Mononuclear cell (primary cell): Measurements from ENCODE around the gene EYS. TPM values are rescaled to one million over a fixed set of nuclear protein-coding genes. Genes with fewer than 3 reads are reported as not detected.
"Not testable (repeated sequence)": the region's sequence is repeated elsewhere in the genome, so short reads cannot be mapped to it uniquely, and the experiment has no call there.

Experiments used
- H3K27me3 ChIP-seq: 2 replicates; pipeline ENCODE4 v1.6.0; 2011; ENCODE audit warnings: low read length, control low read depth; ENCODE audit not compliant: insufficient read depth
- H3K4me1 ChIP-seq: 2 replicates; pipeline ENCODE4 v1.5.1; 2011; ENCODE audit warnings: mild to moderate bottlenecking, low read length, control low read depth; ENCODE audit not compliant: insufficient read depth
- H3K4me3 ChIP-seq: 2 replicates; pipeline ENCODE4 v1.5.1; 2011; ENCODE audit warnings: mild to moderate bottlenecking, low read length, moderate library complexity
- H3K9me3 ChIP-seq: 2 replicates; pipeline ENCODE4 v1.5.1; 2011; ENCODE audit warnings: low read depth, mild to moderate bottlenecking, control low read depth, low read length
- total RNA-seq: library from RNA; depleted of rRNA; stranded (reverse); fragments of >200 nt; gene quantifications from one replicate; pipeline ENCODE4 v1.2.3, GENCODE V29; 2012

EYS gene
- total RNA-seq, 1 donor, result under 0.01 TPM

DNA sequence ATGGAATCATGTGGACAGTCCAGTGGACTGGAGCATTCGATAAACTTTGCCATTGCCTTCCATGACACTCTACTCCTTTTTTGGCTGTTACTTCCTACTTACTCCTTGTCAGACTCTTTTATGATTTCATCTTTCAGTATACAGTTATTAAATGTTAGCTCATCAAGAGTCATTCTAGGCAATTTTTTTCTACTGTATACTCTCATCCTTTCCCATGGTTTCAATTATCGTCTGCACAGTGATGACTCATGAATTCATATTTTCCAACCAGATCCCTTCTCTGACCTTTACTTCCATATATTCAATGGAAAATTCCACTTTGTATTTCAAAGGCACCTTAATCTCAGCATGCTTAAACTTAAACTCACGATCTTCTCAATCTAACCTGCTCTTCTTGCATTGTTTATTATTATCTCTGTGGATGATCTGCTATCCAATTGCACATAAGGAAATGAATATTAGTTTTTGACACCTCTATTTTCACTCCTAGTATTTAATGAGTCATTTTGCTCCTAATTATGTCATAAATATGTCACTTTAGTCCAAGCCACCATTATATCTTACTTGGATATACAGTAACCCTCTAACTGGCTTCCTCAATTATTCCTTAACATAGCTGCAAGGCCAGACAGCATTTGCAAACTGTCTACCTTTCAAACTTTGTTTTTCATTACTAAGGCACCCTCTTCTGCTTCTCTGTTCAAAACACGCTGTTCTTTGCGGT lies 1643.9 kb downstream of the EYS start:
- H3K4me1 ChIP-seq, result no peaks in the 10 kb centered on the region
- H3K4me3 ChIP-seq, result no peak overlapping the region
- H3K27me3 ChIP-seq, result no peaks in the 10 kb centered on the region

DNA sequence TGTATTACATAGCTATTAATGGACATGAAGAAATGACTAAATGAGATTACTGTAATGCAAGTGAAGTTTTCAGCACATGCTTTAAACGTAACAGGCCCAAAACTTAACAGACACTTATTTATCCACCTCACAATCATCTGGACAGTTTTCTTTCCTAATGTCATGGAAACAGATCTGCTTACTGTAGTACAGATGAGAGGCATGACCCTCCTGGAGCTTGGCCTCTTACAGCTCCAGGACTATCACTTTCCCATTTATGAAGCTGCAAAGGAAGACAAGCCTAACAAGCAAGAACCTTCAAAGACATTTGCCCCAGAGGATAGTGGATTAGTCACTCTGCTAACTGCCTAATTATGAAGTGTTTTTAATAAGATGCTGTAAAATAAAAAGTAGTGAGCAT lies 1652.2 kb downstream of the EYS start:
- Histone ChIP-seq H3K4me1 (no peaks in the 10 kb centered on the region), H3K27me3 (no peaks in the 10 kb centered on the region), H3K4me3 (no peak overlapping the region), H3K9me3 (no peaks in the 10 kb centered on the region)

More for the DNA sequence above, 1643.9 kb downstream of the EYS start:
- no peaks in the 10 kb centered on the region for H3K9me3 ChIP-seq

DNA sequence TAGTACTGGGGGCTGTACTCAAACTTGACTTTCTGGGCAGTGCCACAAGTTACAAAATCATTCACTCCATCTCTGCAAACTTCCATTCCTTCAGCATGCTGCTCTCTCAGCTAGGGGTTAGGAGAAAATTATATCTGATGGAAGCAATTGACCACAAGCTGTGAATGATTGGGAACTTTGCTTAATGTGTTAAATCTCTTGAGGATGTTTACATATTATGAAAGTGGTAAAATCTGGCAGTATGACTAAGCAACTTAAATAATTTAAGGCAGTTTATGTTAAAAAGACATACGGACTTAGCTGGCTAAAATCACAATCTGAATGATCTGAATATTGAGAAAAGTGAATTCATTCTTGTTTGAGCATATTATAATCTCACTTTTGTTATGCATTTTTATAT lies 1656.4 kb downstream of the EYS start:
- H3K9me3 ChIP-seq, result no peaks in the 10 kb centered on the region
- no peaks in the 10 kb centered on the region for H3K4me1 ChIP-seq
- H3K27me3 ChIP-seq, result no peaks in the 10 kb centered on the region
- no peak overlapping the region for H3K4me3 ChIP-seq

DNA sequence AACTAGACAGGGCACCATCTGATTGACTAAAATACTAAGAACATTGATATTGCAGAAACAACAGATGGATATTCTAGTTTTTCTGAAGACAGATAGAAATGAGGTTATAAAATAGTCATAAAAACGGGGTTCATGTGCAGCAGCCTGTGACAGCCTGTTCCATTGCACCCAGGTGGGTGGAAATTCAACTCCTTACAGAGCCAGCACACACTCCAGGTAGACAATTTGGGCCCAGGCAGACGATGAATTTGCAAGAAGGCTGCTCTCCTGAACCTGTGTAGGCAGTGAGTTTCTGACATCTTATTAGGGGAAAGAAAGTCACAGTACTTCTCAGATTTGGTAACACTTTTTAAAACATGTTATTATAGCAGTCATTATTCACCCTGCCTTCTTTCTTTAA lies 1657.3 kb downstream of the EYS start:
- H3K4me3 ChIP-seq, result no peak overlapping the region
- H3K9me3 ChIP-seq, result no peaks in the 10 kb centered on the region
- H3K4me1 ChIP-seq, result no peaks in the 10 kb centered on the region
- H3K27me3 ChIP-seq, result no peaks in the 10 kb centered on the region

DNA sequence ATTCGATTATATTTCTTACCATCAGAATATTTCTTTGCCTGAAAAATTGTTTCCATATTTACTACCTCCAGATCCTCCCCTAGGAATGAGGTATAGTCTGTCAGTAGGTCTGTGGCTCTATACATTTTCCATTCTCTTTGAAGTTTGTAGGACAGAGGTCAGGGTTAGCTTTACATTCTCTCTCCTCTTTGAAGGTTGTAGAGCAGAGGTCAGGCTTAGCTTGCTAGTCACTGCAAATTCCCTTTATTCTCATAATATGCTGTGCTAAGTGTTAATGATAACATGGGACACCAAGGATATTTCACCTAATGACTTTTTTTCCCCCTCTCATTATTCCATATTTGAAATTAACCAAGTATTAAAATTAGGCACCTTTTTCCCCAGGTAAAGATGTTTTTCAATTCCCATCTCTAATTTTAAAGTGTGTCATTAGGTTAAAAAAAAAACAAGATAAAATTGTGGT lies 1660.2 kb downstream of the EYS start:
- no peaks in the 10 kb centered on the region for H3K27me3 ChIP-seq
- no peaks in the 10 kb centered on the region for H3K4me1 ChIP-seq
- H3K9me3 ChIP-seq, result no peaks in the 10 kb centered on the region
- H3K4me3 ChIP-seq, result no peak overlapping the region

DNA sequence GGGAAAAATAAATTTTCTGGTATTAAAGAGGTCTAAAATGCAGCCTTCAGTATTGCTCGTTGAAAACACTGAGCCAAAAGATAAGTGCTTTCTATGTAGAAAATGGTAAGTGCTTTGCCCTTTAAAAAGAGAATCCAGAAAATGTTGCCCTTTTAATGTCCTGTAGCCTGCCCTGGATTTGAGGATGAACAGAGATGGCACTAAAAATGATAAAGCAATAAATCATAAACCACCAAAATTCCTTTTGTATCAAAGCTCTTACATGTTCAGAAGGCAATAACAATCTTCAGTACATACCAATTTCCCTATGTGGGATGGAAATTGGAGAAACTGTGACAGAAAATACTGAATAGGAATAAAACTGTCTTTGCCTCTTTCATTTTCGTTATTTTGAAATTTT lies 1665.7 kb downstream of the EYS start:
- no peaks in the 10 kb centered on the region for H3K27me3 ChIP-seq
- no peak overlapping the region for H3K4me3 ChIP-seq
- no peaks in the 10 kb centered on the region for H3K9me3 ChIP-seq
- H3K4me1 ChIP-seq, result no peaks in the 10 kb centered on the region

DNA sequence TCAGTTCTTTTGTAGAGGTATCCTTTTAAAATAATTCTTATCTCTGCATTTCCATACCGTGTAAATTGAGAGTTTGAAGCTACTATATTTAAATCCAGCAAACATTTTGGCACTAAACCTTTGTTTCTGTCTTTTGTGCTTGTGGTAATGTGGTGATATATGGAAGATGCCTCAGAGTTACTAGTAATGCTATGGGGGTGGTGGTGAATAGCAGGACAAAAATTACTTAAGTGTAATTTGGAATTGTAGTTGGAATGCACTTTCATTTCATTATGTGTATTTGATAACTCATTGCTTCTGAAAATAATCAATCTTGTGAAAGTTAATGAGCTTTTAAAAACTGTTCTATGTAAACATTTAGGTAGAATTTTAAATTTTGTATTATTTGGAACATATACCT lies 1666.9 kb downstream of the EYS start:
- no peaks in the 10 kb centered on the region for H3K27me3 ChIP-seq
- no peaks in the 10 kb centered on the region for H3K9me3 ChIP-seq

DNA sequence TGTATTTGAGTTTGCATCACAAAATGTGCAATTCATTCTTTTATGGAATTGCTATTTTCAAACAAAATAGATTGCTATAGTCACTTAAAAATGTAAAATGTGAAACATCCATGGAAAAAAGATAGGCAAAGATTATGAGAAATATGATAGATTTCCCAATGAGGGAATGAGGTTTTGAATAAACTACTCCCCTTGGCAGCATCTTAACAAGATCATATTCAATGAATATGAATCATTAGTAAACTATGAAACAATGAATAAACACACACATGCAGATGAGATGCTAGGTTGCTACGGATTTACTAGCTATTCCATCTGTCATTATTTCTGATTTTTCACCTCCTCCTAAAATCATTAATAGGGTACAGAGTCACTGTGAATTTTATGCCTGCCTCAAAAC lies 1669.6 kb downstream of the EYS start:
- Histone ChIP-seq H3K27me3 (no peaks in the 10 kb centered on the region), H3K9me3 (no peaks in the 10 kb centered on the region), H3K4me3 (no peak overlapping the region), H3K4me1 (no peaks in the 10 kb centered on the region)

More for the DNA sequence above, 1666.9 kb downstream of the EYS start:
- H3K4me3 ChIP-seq, result no peak overlapping the region
- H3K4me1 ChIP-seq, result no peaks in the 10 kb centered on the region

DNA sequence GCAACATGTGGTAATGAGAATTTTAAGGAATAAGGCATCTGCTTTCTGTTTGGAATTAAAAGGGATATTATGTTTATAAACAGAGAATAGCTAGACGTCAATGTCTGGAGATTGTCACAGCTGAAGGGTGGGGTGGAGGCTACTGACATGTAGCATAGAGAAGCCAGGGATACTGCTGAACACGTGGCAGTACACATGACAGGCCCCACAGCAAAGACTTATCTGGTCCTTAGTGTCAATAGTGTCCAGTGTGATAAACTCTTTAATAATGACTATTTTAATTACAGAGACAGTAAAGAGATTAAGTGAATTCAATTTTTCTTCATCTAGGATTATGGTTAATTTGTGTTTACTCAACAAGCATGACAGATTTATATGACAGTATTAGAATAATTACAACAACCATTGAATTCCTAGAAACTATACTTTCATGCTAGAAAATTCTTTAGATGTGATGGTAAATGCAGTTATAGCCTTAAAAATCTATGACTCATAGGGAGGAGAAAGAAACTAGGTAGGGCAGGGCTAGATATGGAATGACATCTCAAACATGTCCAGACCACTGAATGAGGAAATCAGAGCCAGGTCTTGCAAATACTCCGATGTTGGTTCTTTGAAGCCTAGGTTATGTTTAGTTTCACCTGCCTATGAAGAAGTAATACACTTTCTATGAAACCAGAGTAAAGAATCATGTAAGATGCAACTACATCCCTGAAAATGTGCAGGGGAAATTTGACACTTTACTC lies 1671.9 kb downstream of the EYS start:
- Histone ChIP-seq H3K9me3 (no peaks in the 10 kb centered on the region), H3K4me3 (no peak overlapping the region), H3K27me3 (no peaks in the 10 kb centered on the region), H3K4me1 (no peaks in the 10 kb centered on the region)

DNA sequence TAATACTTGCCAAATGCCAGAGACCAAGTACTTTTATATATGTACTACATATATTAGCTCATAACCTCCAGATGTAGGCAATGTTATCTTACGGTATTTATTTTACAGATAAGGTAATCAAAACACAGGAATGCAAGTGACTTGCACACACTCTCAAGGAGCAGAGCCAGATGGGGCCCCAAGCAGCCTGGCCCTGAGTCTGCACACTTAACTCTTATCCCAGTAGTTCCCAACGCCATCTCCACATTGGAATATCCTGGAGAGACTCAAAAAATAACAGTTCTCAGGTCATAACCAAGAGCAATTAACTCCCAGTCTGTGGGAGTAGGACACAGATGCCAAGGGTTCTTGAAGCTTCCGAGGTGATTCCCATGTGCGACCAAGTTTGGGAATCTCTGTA lies 1672.7 kb downstream of the EYS start:
- no peaks in the 10 kb centered on the region for H3K27me3 ChIP-seq
- no peaks in the 10 kb centered on the region for H3K4me1 ChIP-seq
- H3K9me3 ChIP-seq, result no peaks in the 10 kb centered on the region
- H3K4me3 ChIP-seq, result no peak overlapping the region

DNA sequence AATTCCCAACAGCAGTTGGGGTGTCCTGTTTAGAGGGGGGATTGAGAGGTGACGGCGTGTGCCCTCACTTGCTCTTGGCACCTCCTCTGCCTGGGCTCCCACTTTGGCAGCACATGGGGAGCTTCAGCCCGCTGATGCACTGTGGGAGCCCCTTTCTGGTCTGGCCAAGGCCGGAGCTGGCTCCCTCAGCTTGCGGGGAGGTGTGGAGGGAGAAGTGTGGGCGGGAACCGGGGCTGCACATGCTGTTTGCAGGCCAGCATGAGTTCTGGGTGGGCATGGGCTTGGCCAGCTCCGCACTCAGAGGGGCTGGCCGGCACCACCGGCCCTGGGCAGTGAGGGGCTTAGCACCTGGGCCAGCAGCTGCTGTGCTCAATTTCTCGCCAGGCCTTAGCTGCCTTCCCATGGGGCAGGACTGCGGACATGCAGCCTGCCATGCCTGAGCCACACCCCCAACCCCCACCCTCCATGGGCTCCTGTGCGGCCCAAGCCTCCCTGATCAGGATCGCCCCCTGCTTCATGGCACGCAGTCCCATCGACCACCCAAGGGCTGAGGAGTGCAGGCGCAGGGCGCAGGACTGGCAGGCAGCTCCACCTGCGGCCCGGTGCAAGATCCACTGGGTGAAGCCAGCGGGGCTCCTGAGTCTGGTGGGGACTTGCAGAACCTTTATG lies 1675.9 kb downstream of the EYS start:
- H3K9me3 ChIP-seq, H3K4me1 ChIP-seq, H3K4me3 ChIP-seq, H3K27me3 ChIP-seq: not testable (repeated sequence)

DNA sequence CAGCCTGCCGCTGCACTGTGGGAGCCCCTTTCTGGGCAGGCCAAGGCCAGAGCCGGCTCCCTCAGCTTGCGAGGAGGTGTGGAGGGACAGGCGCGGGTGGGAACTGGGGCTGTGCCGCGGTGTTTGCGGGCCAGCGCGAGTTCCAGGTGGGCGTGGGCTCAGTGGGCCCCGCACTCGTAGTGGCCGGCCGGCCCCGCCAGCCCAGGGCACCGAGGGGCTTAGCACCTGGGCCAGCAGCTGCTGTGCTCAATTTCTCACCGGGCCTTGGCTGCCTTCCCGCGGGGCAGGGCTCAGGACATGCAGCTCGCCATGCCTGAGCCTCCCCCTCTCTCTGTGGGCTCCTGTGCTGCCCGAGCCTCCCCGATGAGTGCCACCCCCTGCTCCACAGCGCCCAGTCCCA lies 1683.3 kb downstream of the EYS start:
- Histone ChIP-seq H3K4me1 (no peaks in the 10 kb centered on the region), H3K9me3 (no peaks in the 10 kb centered on the region), H3K27me3 (no peaks in the 10 kb centered on the region), H3K4me3 (no peak overlapping the region)

DNA sequence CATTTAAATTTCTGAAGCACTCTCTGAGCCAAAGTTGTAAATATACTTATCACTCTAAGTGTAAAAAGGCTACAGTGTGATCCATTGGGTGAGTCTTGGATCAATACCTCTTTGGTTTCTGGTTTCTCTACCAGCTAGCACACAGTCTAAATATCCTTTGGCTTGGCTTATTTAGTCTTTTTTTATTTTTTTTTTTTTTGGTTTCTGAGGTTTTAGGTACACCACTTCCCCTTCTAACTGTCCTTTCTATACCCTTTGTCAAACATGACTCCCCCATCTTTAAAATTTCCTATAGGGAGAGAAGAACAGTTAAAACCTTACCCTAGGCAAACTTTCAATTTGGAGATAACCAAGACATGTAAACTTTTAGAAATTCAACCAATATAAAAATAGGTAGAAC lies 1692.4 kb downstream of the EYS start:
- no peaks in the 10 kb centered on the region for H3K4me1 ChIP-seq
- H3K9me3 ChIP-seq, result no peaks in the 10 kb centered on the region
- no peaks in the 10 kb centered on the region for H3K27me3 ChIP-seq
- no peak overlapping the region for H3K4me3 ChIP-seq

DNA sequence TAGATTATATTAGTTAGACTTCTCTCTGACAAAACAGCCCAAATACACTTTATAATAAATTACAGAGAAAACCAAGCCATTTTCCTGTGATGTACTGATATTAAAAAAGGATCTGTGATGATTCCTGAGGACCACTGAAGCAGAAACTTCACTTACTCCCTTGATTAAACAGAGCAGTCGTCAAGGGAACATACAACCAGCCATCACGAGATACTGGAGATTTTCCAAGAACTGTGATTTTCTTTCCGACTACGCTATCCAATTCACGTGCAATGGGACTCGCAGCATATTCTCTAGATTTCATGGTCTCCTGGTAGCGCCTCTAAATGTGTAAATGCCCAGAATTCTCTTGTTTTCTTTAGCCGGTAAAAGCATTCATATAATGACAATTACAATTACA lies 1694.0 kb downstream of the EYS start:
- Histone ChIP-seq H3K27me3 (no peaks in the 10 kb centered on the region), H3K9me3 (no peaks in the 10 kb centered on the region), H3K4me1 (no peaks in the 10 kb centered on the region), H3K4me3 (no peak overlapping the region)

DNA sequence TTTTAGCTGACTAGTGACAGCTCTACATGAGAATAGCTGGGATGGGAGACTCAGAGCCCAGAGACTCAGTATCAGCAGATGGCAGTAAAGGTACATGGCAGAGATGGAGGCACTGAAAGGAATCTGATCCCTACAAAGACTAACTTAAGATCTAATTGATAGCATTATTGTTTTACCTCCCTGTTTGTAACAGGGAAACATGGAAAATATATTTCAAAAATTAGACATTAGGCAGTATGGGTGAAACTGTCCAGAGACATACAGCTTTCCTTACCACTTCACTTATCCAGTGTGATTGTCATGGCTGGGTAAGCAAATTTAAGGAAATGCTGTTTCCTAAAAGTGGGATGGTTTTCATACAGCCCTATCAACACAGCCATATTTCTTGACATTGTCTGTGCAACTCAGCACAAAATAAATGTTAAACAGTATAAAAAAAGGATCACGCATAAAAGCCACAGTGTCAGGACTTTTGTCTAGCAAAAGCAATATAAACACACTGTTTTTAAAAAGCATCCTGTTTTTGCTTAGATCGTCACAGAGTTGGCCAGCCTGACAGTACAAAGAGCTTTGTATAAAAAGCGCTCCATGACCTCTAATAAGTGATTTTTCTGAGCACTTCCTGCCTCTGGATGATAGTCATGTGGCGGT lies 1694.5 kb downstream of the EYS start:
- no peak overlapping the region for H3K4me3 ChIP-seq
- no peaks in the 10 kb centered on the region for H3K27me3 ChIP-seq
- H3K9me3 ChIP-seq, result no peaks in the 10 kb centered on the region
- no peaks in the 10 kb centered on the region for H3K4me1 ChIP-seq
